ENCODE results near the gene SPTSSA.
"Not testable (repeated sequence)": the region's sequence is repeated elsewhere in the genome, so short reads cannot be mapped to it uniquely, and the experiment has no call there.

The SPTSSA gene

GRCh38 chr14:34453226-34453625 is 8.8 kb downstream of the SPTSSA start:
- peaks cover 2% of the 10 kb centered on the region for H3K36me3 Mint-ChIP-seq
- no peaks in the 10 kb centered on the region for H3K27me3 Mint-ChIP-seq
- H3K9me3 Mint-ChIP-seq (ENCODE audit: low read depth): no peaks in the 10 kb centered on the region
- no peak overlapping the region for H3K4me3 Mint-ChIP-seq
- peaks cover 2% of the 10 kb centered on the region for H3K4me1 Mint-ChIP-seq (ENCODE audit: low read depth)
- no peak overlapping the region for H3K27ac Mint-ChIP-seq

GRCh38 chr14:34452258-34452822 is 9.7 kb downstream of the SPTSSA start:
- peaks cover 2% of the 10 kb centered on the region for H3K36me3 Mint-ChIP-seq
- no peak overlapping the region for H3K27ac Mint-ChIP-seq
- no peaks in the 10 kb centered on the region for H3K27me3 Mint-ChIP-seq
- peaks cover 2% of the 10 kb centered on the region for H3K4me1 Mint-ChIP-seq (ENCODE audit: low read depth)
- H3K4me3 Mint-ChIP-seq: no peak overlapping the region
- no peaks in the 10 kb centered on the region for H3K9me3 Mint-ChIP-seq (ENCODE audit: low read depth)

GRCh38 chr14:34450958-34451357 is 11.1 kb downstream of the SPTSSA start:
- H3K27ac Mint-ChIP-seq: no peak overlapping the region
- no peak overlapping the region for H3K4me3 Mint-ChIP-seq
- H3K36me3 Mint-ChIP-seq: peaks cover 3% of the 10 kb centered on the region
- H3K4me1 Mint-ChIP-seq (ENCODE audit: low read depth): peaks cover 2% of the 10 kb centered on the region
- H3K9me3 Mint-ChIP-seq (ENCODE audit: low read depth): no peaks in the 10 kb centered on the region
- no peaks in the 10 kb centered on the region for H3K27me3 Mint-ChIP-seq

- Mint-ChIP-seq H3K27me3 (no peaks in the 10 kb centered on the region), H3K4me3 (no peak overlapping the region), H3K36me3 (peaks cover 3% of the 10 kb centered on the region), H3K9me3 (ENCODE audit: low read depth) (no peaks in the 10 kb centered on the region), H3K27ac (no peak overlapping the region), H3K4me1 (ENCODE audit: low read depth) (peaks cover 2% of the 10 kb centered on the region)
These were observed 11.5 kb downstream of the SPTSSA start for GRCh38 chr14:34450542-34450915.

GRCh38 chr14:34449819-34450541 is 12.1 kb downstream of the SPTSSA start:
- Mint-ChIP-seq H3K27me3 (no peaks in the 10 kb centered on the region), H3K4me3 (no peak overlapping the region), H3K9me3 (ENCODE audit: low read depth) (no peaks in the 10 kb centered on the region), H3K27ac (no peak overlapping the region), H3K4me1 (ENCODE audit: low read depth) (peaks cover 2% of the 10 kb centered on the region), H3K36me3 (peaks cover 3% of the 10 kb centered on the region)

GRCh38 chr14:34439090-34439489 is 22.9 kb downstream of the SPTSSA start:
- H3K4me1 Mint-ChIP-seq (ENCODE audit: low read depth): peaks cover 3% of the 10 kb centered on the region
- no peak overlapping the region for H3K27ac Mint-ChIP-seq
- no peak overlapping the region for H3K4me3 Mint-ChIP-seq
- peaks cover 7% of the 10 kb centered on the region for H3K36me3 Mint-ChIP-seq
- no peaks in the 10 kb centered on the region for H3K27me3 Mint-ChIP-seq
- no peaks in the 10 kb centered on the region for H3K9me3 Mint-ChIP-seq (ENCODE audit: low read depth)

- Mint-ChIP-seq H3K4me3 (no peak overlapping the region), H3K27ac (no peak overlapping the region), H3K4me1 (ENCODE audit: low read depth) (peaks cover 3% of the 10 kb centered on the region), H3K36me3 (peaks cover 7% of the 10 kb centered on the region), H3K27me3 (no peaks in the 10 kb centered on the region), H3K9me3 (ENCODE audit: low read depth) (no peaks in the 10 kb centered on the region)
These were observed 23.6 kb downstream of the SPTSSA start for GRCh38 chr14:34438438-34438837.

GRCh38 chr14:34437729-34438080 is 24.3 kb downstream of the SPTSSA start:
- peaks cover 3% of the 10 kb centered on the region for H3K4me1 Mint-ChIP-seq (ENCODE audit: low read depth)
- no peaks in the 10 kb centered on the region for H3K27me3 Mint-ChIP-seq
- H3K9me3 Mint-ChIP-seq (ENCODE audit: low read depth): no peaks in the 10 kb centered on the region
- no peak overlapping the region for H3K27ac Mint-ChIP-seq
- peaks cover 7% of the 10 kb centered on the region for H3K36me3 Mint-ChIP-seq
- no peak overlapping the region for H3K4me3 Mint-ChIP-seq

- peaks cover 7% of the 10 kb centered on the region for H3K36me3 Mint-ChIP-seq
- peaks cover 3% of the 10 kb centered on the region for H3K4me1 Mint-ChIP-seq (ENCODE audit: low read depth)
- H3K9me3 Mint-ChIP-seq (ENCODE audit: low read depth): no peaks in the 10 kb centered on the region
- no peak overlapping the region for H3K27ac Mint-ChIP-seq
- H3K27me3 Mint-ChIP-seq: no peaks in the 10 kb centered on the region
- H3K4me3 Mint-ChIP-seq: no peak overlapping the region
These were observed 24.9 kb downstream of the SPTSSA start for GRCh38 chr14:34436960-34437728.

GRCh38 chr14:34436118-34436905 is 25.7 kb downstream of the SPTSSA start:
- no peaks in the 10 kb centered on the region for H3K9me3 Mint-ChIP-seq (ENCODE audit: low read depth)
- no peak overlapping the region for H3K4me3 Mint-ChIP-seq
- peaks cover 3% of the 10 kb centered on the region for H3K4me1 Mint-ChIP-seq (ENCODE audit: low read depth)
- H3K27ac Mint-ChIP-seq: no peak overlapping the region
- H3K27me3 Mint-ChIP-seq: no peaks in the 10 kb centered on the region
- peaks cover 7% of the 10 kb centered on the region for H3K36me3 Mint-ChIP-seq

- Mint-ChIP-seq H3K4me1 (ENCODE audit: low read depth) (peaks cover 3% of the 10 kb centered on the region), H3K27me3 (no peaks in the 10 kb centered on the region), H3K4me3 (no peak overlapping the region), H3K9me3 (ENCODE audit: low read depth) (no peaks in the 10 kb centered on the region), H3K36me3 (peaks cover 7% of the 10 kb centered on the region), H3K27ac (no peak overlapping the region)
These were observed 28.1 kb downstream of the SPTSSA start for GRCh38 chr14:34433957-34434356.

- H3K4me3 Mint-ChIP-seq; H3K4me1 Mint-ChIP-seq (ENCODE audit: low read depth): not testable (repeated sequence)
These were observed 34.0 kb downstream of the SPTSSA start for GRCh38 chr14:34428102-34428466.

GRCh38 chr14:34426313-34427295 is 35.4 kb downstream of the SPTSSA start:
- H3K9me3 Mint-ChIP-seq (ENCODE audit: low read depth): no peaks in the 10 kb centered on the region
- H3K27ac Mint-ChIP-seq: no peak overlapping the region
- H3K4me3 Mint-ChIP-seq: no peak overlapping the region
- H3K27me3 Mint-ChIP-seq: no peaks in the 10 kb centered on the region
- no peaks in the 10 kb centered on the region for H3K36me3 Mint-ChIP-seq
- H3K4me1 Mint-ChIP-seq (ENCODE audit: low read depth): no peaks in the 10 kb centered on the region

More at GRCh38 chr14:34428102-34428466, 34.0 kb downstream of the SPTSSA start:
- H3K27me3 Mint-ChIP-seq; H3K27ac Mint-ChIP-seq; H3K36me3 Mint-ChIP-seq; H3K9me3 Mint-ChIP-seq (ENCODE audit: low read depth): not testable (repeated sequence)
